Uterus (tissue), 4 donors: ENCODE measurements around the gene MRPL22. TPM values are rescaled to one million over a fixed set of nuclear protein-coding genes. Genes with fewer than 3 reads are reported as not detected.

Experiments used
- DNase-seq, 2 donors: peaks; one replicate each; pipeline ENCODE4 v3.0.0-alpha.2; 2019 to 2020
- H3K27ac ChIP-seq, 2 donors: fragments of 200-600 bp; sonication (generic); 1 replicate in 1 of 2; 2 replicates in 1 of 2; pipeline ENCODE4 v1.5.1; 2016 to 2018
- H3K27me3 ChIP-seq, 2 donors: fragments of 200-600 bp; sonication (generic); one replicate each; pipeline ENCODE4 v1.5.1; 2018 to 2019; ENCODE audit warnings: control low read depth in 1 of 2
- H3K36me3 ChIP-seq, 2 donors: fragments of 200-600 bp; sonication (generic); one replicate each; pipeline ENCODE4 v1.5.1; 2019; ENCODE audit warnings: control low read depth in 1 of 2
- H3K4me1 ChIP-seq, 2 donors: fragments of 200-600 bp; sonication (generic); one replicate each; pipeline ENCODE4 v1.5.1; 2018 to 2019; ENCODE audit warnings: control low read depth in 1 of 2
- H3K4me3 ChIP-seq, 2 donors: fragments of 200-600 bp; sonication (generic); 1 replicate in 1 of 2; 2 replicates in 1 of 2; pipeline ENCODE4 v1.5.1; 2018 to 2019; ENCODE audit warnings: mild to moderate bottlenecking in 1 of 2
- H3K9me3 ChIP-seq, 2 donors: fragments of 200-600 bp; sonication (generic); one replicate each; pipeline ENCODE4 v1.5.1; 2019; ENCODE audit warnings: control low read depth in 1 of 2
- POLR2A ChIP-seq, 2 donors: fragments of 450-650 bp; IDR thresholded peaks; one replicate each; pipeline ENCODE4 v1.6.1; 2016; ENCODE audit warnings: antibody characterized with exemption in 2 of 2, mild to moderate bottlenecking in 1 of 2, moderate library complexity in 1 of 2
- intact Hi-C: fragments of 100-400 bp; cut with DNase I; formaldehyde crosslinking; loops from one replicate; pipeline ENCODE4 v1.15.1; 2023; ENCODE audit warnings: low total_unique reads
- total RNA-seq, 4 donors: library from RNA; depleted of rRNA in 3 of 4; stranded (reverse); fragments of >200 nt in 3 of 4; gene quantifications; one replicate each; pipeline versions ENCODE4 v1.1.0 to v1.2.4, GENCODE V29; 2014 to 2023
- TF ChIP-seq, protein P1 (sequence below), 4 experiments: fragments of 200-600 bp in 2 of 4; fragments of 450-650 bp in 2 of 4; sonication (generic) in 2 of 4; IDR thresholded peaks; one replicate each; pipeline ENCODE4 v1.5.1; 2016 to 2019; ENCODE audit warnings: antibody characterized with exemption in 4 of 4, mild to moderate bottlenecking in 2 of 4, moderate library complexity in 1 of 4
- donor health status: DM: yes; HTN: yes; CAD: no.

The MRPL22 gene
- total RNA-seq, 4 donors from 2014 or later, result 12.6 to 39.2 (median 22.7) TPM

DNA sequence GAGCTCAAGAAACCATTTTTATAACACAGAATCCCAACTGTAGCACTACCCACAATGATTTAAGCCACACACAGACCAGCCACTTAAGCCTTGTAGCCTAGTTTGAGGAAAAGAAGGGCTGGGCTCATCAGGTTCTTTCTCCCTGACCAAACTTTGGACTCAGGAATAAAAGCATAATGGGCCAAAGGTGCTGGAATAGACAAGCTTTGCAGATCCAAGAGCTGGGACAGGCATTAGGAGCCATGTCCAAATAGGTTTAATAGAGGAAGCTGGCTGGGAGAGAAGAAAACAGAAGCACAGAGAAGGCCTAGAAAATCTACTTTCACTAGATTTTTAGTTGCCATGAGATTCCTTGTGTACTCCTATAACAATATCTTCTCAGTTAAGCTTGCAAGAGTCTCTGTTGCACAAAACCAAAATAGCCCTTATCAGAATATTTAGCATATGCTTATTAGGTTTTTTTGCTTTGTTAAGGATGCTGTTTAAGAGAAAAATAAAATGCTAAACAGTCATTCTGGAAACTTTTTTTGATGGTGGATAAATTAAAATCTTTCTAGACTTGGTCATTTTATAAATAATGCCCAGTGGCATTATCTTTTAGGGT lies 44.2 kb upstream of the MRPL22 start:
- H3K4me3 ChIP-seq, result no peak overlapping the region
- H3K27ac ChIP-seq, result no peak overlapping the region
- no peaks in the 10 kb centered on the region for H3K27me3 ChIP-seq
- no peaks in the 10 kb centered on the region for H3K4me1 ChIP-seq
- H3K9me3 ChIP-seq, result no peaks in the 10 kb centered on the region
- no peak for DNase-seq
- no peak for TF ChIP-seq POLR2A (IDR thresholded peaks at IDR 0.05)
- TF ChIP-seq, protein P1, sequence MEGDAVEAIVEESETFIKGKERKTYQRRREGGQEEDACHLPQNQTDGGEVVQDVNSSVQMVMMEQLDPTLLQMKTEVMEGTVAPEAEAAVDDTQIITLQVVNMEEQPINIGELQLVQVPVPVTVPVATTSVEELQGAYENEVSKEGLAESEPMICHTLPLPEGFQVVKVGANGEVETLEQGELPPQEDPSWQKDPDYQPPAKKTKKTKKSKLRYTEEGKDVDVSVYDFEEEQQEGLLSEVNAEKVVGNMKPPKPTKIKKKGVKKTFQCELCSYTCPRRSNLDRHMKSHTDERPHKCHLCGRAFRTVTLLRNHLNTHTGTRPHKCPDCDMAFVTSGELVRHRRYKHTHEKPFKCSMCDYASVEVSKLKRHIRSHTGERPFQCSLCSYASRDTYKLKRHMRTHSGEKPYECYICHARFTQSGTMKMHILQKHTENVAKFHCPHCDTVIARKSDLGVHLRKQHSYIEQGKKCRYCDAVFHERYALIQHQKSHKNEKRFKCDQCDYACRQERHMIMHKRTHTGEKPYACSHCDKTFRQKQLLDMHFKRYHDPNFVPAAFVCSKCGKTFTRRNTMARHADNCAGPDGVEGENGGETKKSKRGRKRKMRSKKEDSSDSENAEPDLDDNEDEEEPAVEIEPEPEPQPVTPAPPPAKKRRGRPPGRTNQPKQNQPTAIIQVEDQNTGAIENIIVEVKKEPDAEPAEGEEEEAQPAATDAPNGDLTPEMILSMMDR (IDR thresholded peaks at IDR 0.05), result no peak
- intact Hi-C loops, result no loop called here
- no peaks in the 10 kb centered on the region for H3K36me3 ChIP-seq

DNA sequence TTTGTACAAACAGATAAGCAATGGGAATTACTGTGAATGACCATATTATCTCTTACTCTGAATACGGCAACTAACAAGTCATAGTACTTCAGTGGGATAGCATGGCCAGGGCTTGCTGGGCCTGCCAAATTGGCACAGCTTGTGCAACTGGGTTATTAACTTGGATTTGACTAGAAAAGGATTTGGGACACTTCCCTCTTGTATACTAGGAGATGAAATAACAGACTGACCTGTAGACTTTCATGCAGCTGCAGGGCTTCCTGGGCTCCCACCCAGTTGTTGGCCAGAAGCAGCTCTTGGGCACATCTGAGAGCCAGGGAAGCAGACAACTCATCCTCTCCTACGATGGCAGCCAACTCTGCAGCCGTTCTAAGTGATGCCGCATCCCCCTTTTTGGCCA lies 42.7 kb upstream of the MRPL22 start:
- Histone ChIP-seq H3K27ac (no peak overlapping the region), H3K4me3 (no peak overlapping the region), H3K27me3 (no peaks in the 10 kb centered on the region), H3K4me1 (no peaks in the 10 kb centered on the region), H3K36me3 (no peaks in the 10 kb centered on the region), H3K9me3 (no peaks in the 10 kb centered on the region)
- intact Hi-C loops, result no loop called here
- no peak for DNase-seq
- TF ChIP-seq POLR2A (IDR thresholded peaks at IDR 0.05), result no peak
- TF ChIP-seq, protein P1 (IDR thresholded peaks at IDR 0.05), result no peak

DNA sequence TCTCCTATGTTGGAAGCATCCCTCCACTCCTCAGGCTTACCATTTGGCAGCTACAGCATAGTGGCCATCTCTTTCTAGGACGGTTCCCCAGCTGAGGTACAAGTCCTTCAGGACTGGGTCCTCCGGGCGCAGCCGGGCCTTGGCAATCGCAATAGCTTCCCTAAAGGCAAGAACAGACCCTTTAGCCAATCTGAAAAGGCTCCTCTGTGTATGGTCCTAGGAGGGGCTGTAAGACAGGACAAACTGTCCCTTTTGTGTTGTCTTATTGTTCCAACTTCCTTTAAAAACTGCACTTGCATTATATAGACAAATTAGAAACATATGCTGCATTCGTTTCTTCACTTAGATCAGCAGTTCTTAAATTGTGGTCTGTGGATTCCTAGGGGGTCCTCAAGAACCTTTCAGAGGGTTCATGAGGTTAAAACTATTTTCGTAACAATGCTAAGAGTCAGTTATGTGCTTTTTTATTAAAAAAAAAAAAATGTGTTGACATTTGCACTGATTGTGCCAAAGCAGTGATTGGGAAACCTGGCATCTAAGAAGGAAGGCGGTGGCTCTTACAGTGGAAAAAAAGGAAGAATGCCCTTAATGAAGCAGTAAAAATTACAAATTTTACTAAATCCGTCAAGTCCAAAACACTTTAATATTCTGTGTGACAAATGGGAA lies 41.6 kb upstream of the MRPL22 start:
- H3K4me3 ChIP-seq, result no peak overlapping the region
- no peak for TF ChIP-seq POLR2A (IDR thresholded peaks at IDR 0.05)
- TF ChIP-seq, protein P1 (IDR thresholded peaks at IDR 0.05), result no peak
- intact Hi-C loops, result no loop called here
- DNase-seq, result no peak
- H3K36me3 ChIP-seq, result no peaks in the 10 kb centered on the region
- no peaks in the 10 kb centered on the region for H3K27me3 ChIP-seq
- H3K4me1 ChIP-seq, result no peaks in the 10 kb centered on the region
- H3K9me3 ChIP-seq, result no peaks in the 10 kb centered on the region
- H3K27ac ChIP-seq, result no peak overlapping the region

DNA sequence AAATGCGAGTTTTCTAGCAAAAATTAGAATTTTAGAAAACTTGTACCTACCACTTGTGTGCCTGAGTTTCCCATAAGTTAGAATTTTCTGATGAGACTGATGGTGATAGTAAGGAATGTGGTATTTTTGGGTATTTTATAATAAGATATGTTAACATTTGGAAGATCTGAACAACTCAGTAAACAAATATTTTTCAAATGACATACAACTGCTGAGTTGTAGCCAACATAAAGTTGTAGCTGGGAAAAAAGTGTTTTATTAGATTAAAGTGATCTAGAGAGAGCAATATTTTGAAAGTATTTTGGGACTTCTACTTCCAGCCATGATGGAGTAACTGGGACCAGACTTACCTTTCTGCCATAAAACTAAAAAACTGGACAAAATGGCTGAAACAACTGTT lies 40.8 kb upstream of the MRPL22 start:
- no peaks in the 10 kb centered on the region for H3K36me3 ChIP-seq
- H3K9me3 ChIP-seq, result no peaks in the 10 kb centered on the region
- TF ChIP-seq, protein P1 (IDR thresholded peaks at IDR 0.05), result no peak
- TF ChIP-seq POLR2A (IDR thresholded peaks at IDR 0.05), result no peak
- DNase-seq, result no peak
- intact Hi-C loops, result no loop called here
- H3K27me3 ChIP-seq, result no peaks in the 10 kb centered on the region
- H3K27ac ChIP-seq, result no peak overlapping the region
- H3K4me1 ChIP-seq, result no peaks in the 10 kb centered on the region
- no peak overlapping the region for H3K4me3 ChIP-seq

DNA sequence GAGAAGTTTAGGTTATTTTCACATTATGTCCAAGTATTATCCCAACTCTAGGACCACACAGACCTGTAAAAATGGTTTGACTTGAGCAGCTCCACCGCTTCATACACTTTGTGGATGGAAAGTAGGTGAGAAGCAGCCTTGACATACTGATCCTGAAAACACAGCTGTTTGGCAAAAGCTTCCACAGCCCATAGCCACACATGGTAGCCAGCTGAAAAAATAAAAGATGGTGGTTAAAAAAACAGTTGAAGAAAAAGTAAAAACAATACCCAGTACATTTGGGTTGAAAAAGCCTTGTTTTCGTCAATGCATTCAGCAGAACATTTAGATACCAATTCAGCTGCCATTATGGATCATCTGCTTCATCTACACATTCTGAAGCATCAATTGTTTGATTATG lies 39.6 kb upstream of the MRPL22 start:
- Histone ChIP-seq H3K27ac (no peak overlapping the region), H3K9me3 (no peaks in the 10 kb centered on the region), H3K4me3 (no peak overlapping the region), H3K4me1 (no peaks in the 10 kb centered on the region), H3K27me3 (no peaks in the 10 kb centered on the region), H3K36me3 (no peaks in the 10 kb centered on the region)
- no peak for DNase-seq
- TF ChIP-seq, protein P1 (IDR thresholded peaks at IDR 0.05), result no peak
- no peak for TF ChIP-seq POLR2A (IDR thresholded peaks at IDR 0.05)
- intact Hi-C loops, result no loop called here
